ENCODE results near the gene MAST4. TPM values are rescaled to one million over a fixed set of nuclear protein-coding genes. Genes with fewer than 3 reads are reported as not detected.

The MAST4 gene
- total and polyA plus RNA-seq, 2 of the 8 experiments (the other 6 are each of a cell fraction or from before 2014, with no cell fraction given), result 1.5 to 2.6 TPM

GRCh38 chr5:66972004-66972403 lies 375.8 kb downstream of the MAST4 start:
- H4K91ac ChIP-seq (replicated peaks; ENCODE audit: insufficient read length, low read length), result no peak overlapping the region
- POLR2A ChIA-PET (ENCODE audit: partially characterized antibody), result no interaction called here
- no peak for TF ChIP-seq CBX5 (IDR thresholded peaks at IDR 0.05; ENCODE audit: low read depth, low read length)
- no peak for TF ChIP-seq TAF7 (optimal IDR thresholded peaks at IDR 0.05; ENCODE audit: borderline replicate concordance, low read depth, low read length)
- TF ChIP-seq POLR2AphosphoS5 (IDR thresholded peaks at IDR 0.05; ENCODE audit: low read depth, low read length), result no peak
- TF ChIP-seq CEBPB (IDR thresholded peaks at IDR 0.05; ENCODE audit: low read depth, low read length), result no peak
- no peak for TF ChIP-seq GTF2F1 (IDR thresholded peaks at IDR 0.05; ENCODE audit: borderline replicate concordance, low read depth, low read length)
- no peak for TF ChIP-seq POU5F1 (IDR thresholded peaks at IDR 0.05; ENCODE audit: low read depth, low read length)
- TF ChIP-seq CTBP2 (IDR thresholded peaks at IDR 0.05; ENCODE audit: borderline replicate concordance, insufficient read depth, insufficient read length, low read length), result no peak
- TF ChIP-seq BCL11A (IDR thresholded peaks at IDR 0.05; ENCODE audit: low read depth in 2 of 2, low read length in 2 of 2), result no peak
- no peak for TF ChIP-seq SAP30 (IDR thresholded peaks at IDR 0.05; ENCODE audit: insufficient read depth, insufficient replicate concordance, low read length)
- TF ChIP-seq MAFK (IDR thresholded peaks at IDR 0.05; ENCODE audit: low read depth, low read length), result no peak
- TF ChIP-seq SRF (IDR thresholded peaks at IDR 0.05; ENCODE audit: low read depth, low read length), result no peak
- TF ChIP-seq HDAC6 (IDR thresholded peaks at IDR 0.05; ENCODE audit: low read depth, low read length), result no peak
- TF ChIP-seq RXRA (IDR thresholded peaks at IDR 0.05; ENCODE audit: insufficient read depth, low read depth, low read length), result no peak
- no peak for TF ChIP-seq EGR1 (IDR thresholded peaks at IDR 0.05; ENCODE audit: borderline replicate concordance, low read depth, low read length)
- no peak for TF ChIP-seq TEAD4 (IDR thresholded peaks at IDR 0.05; ENCODE audit: low read depth, low read length)
- TF ChIP-seq CBX8 (IDR thresholded peaks at IDR 0.05; ENCODE audit: borderline replicate concordance, low read depth, low read length), result no peak

More at GRCh38 chr5:66972004-66972403, 375.8 kb downstream of the MAST4 start:
- H4K20me1 ChIP-seq (replicated peaks in 1 of 2; ENCODE audit: control insufficient read depth in 1 of 2, insufficient read depth in 2 of 2, low read length in 2 of 2), result no peaks in the 10 kb centered on the region
- no peak overlapping the region for H2BK120ac ChIP-seq (replicated peaks; ENCODE audit: low read depth, low read length)
- H2BK15ac ChIP-seq (ENCODE audit: low read length), result no peak overlapping the region
- H2AK5ac ChIP-seq (ENCODE audit: low read depth, low read length), result no peak overlapping the region
- H3K79me1 ChIP-seq (ENCODE audit: low read depth, low read length), result no peaks in the 10 kb centered on the region; the same call in 1 of the 2 replicates
- H3K4me2 ChIP-seq (ENCODE audit: insufficient read depth in 1 of 2, low read depth in 2 of 2, low read length in 2 of 2), result no peak overlapping the region
- H3K23ac ChIP-seq (ENCODE audit: insufficient read length), result no peak overlapping the region
- no peak overlapping the region for H2BK12ac ChIP-seq (ENCODE audit: low read depth, low read length)
- FAIRE-seq (no peak), DNase-seq (ENCODE audit: low read depth in 1 of 2, low spot score in 2 of 2) (no peak)
- no peak overlapping the region for H3K9ac ChIP-seq (replicated peaks in 1 of 4; ENCODE audit: extremely low read depth in 1 of 4, low read depth in 3 of 4, low read length in 3 of 4)
- WGBS, 2 experiments (ENCODE audit: extremely low coverage in 1 of 2, insufficient coverage in 1 of 2, insufficient read length in 1 of 2, insufficient replicate concordance in 2 of 2, low coverage in 1 of 2, low lambda C conversion rate in 2 of 2, missing lambda C conversion rate in 1 of 2), result 90% methylated on average over 2 of the region's 2 CpGs; no CpG with 5 or more reads in 1 of the 2 experiments
- H3K79me2 ChIP-seq (ENCODE audit: control insufficient read depth in 1 of 2, insufficient read depth in 2 of 2, low read length in 2 of 2), result no peaks in the 10 kb centered on the region
- H3K14ac ChIP-seq (ENCODE audit: insufficient read length), result no peak overlapping the region
- H3K4me3 ChIP-seq (ENCODE audit: extremely low read depth in 1 of 4, insufficient read depth in 2 of 4, low read depth in 3 of 4, low read length in 4 of 4), result no peak overlapping the region
- H2AFZ ChIP-seq (ENCODE audit: low read length), result no peak overlapping the region
- no peak overlapping the region for H3K4ac ChIP-seq (replicated peaks; ENCODE audit: insufficient read length, low read depth, low read length)
- H3K27ac ChIP-seq (ENCODE audit: low read depth, low read length), result no peak overlapping the region
- no peaks in the 10 kb centered on the region for H3K36me3 ChIP-seq (ENCODE audit: control insufficient read depth in 2 of 4, insufficient read depth in 4 of 4, low read length in 3 of 4)
- H3K18ac ChIP-seq (ENCODE audit: extremely low read depth, low read length), result no peak overlapping the region
- no peak overlapping the region for H4K8ac ChIP-seq (ENCODE audit: extremely low read depth, insufficient read depth, low read length)
- no peak overlapping the region for H2BK20ac ChIP-seq (ENCODE audit: low read length)
- no peaks in the 10 kb centered on the region for H3K4me1 ChIP-seq (replicated peaks in 1 of 4; ENCODE audit: control insufficient read depth in 3 of 4, insufficient read depth in 4 of 4, low read length in 3 of 4)
- H3K56ac ChIP-seq (replicated peaks; ENCODE audit: insufficient read length, low read depth, low read length), result no peak overlapping the region
- CTCF ChIA-PET (ENCODE audit: partially characterized antibody), result no interaction called here
- no peaks in the 10 kb centered on the region for H3K23me2 ChIP-seq (ENCODE audit: low read depth, low read length)
- H4K5ac ChIP-seq (ENCODE audit: insufficient read length, low read depth, low read length), result no peak overlapping the region
- no peak overlapping the region for H2BK5ac ChIP-seq (ENCODE audit: low read depth, low read length)
- no peaks in the 10 kb centered on the region for H3K27me3 ChIP-seq (replicated peaks in 1 of 4; ENCODE audit: control insufficient read depth in 3 of 4, extremely low read depth in 1 of 4, insufficient read depth in 3 of 4, low read length in 3 of 4)
- no peaks in the 10 kb centered on the region for H3K9me3 ChIP-seq (ENCODE audit: insufficient read depth in 2 of 2, low read depth in 1 of 2, low read length in 1 of 2)

All from H1 (cell line).